Measurements from ENCODE around the gene BMP2K. TPM values are rescaled to one million over a fixed set of nuclear protein-coding genes. Genes with fewer than 3 reads are reported as not detected.

The BMP2K gene
- total RNA-seq, 1 donor from 2014 or later = 33.3 TPM

DNA sequence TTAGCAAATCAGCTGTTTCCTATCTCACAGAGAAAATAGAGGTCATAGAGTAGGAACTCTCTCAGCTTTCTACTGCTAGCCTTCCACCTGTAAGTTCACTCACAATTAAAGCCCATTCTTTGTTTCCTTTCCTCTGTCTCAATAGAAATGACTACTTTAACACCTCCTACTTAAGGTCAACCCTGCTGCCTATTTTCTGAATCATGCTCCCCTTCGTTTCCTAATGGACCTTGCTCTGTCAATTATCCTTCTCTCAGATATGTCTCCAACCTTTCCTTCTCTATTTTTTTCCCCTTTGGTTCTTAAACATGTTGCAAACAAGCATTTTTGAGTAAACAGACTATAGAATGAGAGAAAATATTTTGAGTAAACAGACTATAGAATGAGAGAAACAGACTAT, 168.2 kb downstream of the BMP2K start:
- no peak overlapping the region for H3K27ac Mint-ChIP-seq (ENCODE audit: unreplicated experiment)
- Histone ChIP-seq H3K9ac (ENCODE audit: low read length) (no peak overlapping the region), H3K4me3 (ENCODE audit: insufficient read depth, low read depth, low read length) (no peak overlapping the region), H2AFZ (ENCODE audit: low read depth, low read length) (no peak overlapping the region), H3K9me3 (ENCODE audit: insufficient read depth, low read depth, low read length) (no peaks in the 10 kb centered on the region), H3K27ac (ENCODE audit: low read depth, low read length) (no peak overlapping the region), H3K4me1 (ENCODE audit: insufficient read depth, low read length) (peaks cover 3% of the 10 kb centered on the region), H3K27me3 (ENCODE audit: insufficient read depth, low read length) (peaks cover 4% of the 10 kb centered on the region), H4K20me1 (ENCODE audit: insufficient read depth, low read length) (no peaks in the 10 kb centered on the region), H3K79me2 (ENCODE audit: insufficient read depth, low read length) (no peaks in the 10 kb centered on the region), H3K4me2 (ENCODE audit: low read length) (no peak overlapping the region), H3K36me3 (ENCODE audit: insufficient read depth, low read length) (no peaks in the 10 kb centered on the region)
- no peaks in the 10 kb centered on the region for H3K36me3 Mint-ChIP-seq (ENCODE audit: low read depth, unreplicated experiment)
- H3K4me3 Mint-ChIP-seq (ENCODE audit: unreplicated experiment) = no peak overlapping the region
- H3K9me3 Mint-ChIP-seq (ENCODE audit: unreplicated experiment) = peaks cover 3% of the 10 kb centered on the region
- DNase-seq (ENCODE audit: low read depth) (no peak), FAIRE-seq (no peak)
- no peaks in the 10 kb centered on the region for H3K4me1 Mint-ChIP-seq (ENCODE audit: low read depth, unreplicated experiment)
- TF ChIP-seq, protein P1, sequence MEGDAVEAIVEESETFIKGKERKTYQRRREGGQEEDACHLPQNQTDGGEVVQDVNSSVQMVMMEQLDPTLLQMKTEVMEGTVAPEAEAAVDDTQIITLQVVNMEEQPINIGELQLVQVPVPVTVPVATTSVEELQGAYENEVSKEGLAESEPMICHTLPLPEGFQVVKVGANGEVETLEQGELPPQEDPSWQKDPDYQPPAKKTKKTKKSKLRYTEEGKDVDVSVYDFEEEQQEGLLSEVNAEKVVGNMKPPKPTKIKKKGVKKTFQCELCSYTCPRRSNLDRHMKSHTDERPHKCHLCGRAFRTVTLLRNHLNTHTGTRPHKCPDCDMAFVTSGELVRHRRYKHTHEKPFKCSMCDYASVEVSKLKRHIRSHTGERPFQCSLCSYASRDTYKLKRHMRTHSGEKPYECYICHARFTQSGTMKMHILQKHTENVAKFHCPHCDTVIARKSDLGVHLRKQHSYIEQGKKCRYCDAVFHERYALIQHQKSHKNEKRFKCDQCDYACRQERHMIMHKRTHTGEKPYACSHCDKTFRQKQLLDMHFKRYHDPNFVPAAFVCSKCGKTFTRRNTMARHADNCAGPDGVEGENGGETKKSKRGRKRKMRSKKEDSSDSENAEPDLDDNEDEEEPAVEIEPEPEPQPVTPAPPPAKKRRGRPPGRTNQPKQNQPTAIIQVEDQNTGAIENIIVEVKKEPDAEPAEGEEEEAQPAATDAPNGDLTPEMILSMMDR (IDR thresholded peaks at IDR 0.05; ENCODE audit: insufficient read depth, low read depth, low read length) = no peak
- peaks cover 8% of the 10 kb centered on the region for H3K27me3 Mint-ChIP-seq (ENCODE audit: low read depth, unreplicated experiment)

DNA sequence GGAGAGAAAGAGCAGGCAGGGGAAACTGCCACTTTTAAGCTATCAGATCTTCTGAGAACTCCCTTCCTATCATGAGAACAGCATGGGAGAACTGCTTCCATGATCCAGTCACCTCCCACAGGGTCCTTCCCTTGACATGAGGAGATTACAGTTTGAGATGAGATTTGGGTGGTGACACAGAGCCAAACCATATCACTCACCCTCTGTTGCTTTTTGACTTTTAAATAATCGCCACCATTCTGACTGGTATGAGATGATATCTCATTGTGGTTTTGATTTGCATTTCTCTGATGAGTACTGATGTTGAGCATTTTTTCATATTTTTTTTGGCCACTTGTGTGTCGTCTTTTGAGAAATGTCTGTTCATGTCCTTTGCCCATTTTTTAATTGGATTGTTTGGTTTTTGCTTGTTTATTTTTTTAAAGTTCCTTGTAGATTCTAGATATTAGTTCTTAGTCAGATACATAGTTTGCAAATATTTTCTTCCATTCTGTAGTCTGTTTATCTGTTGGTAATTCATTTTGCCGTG, 169.6 kb downstream of the BMP2K start:
- H3K9ac ChIP-seq (ENCODE audit: low read length) = no peak overlapping the region
- H3K36me3 Mint-ChIP-seq (ENCODE audit: low read depth, unreplicated experiment) = no peaks in the 10 kb centered on the region
- H3K9me3 ChIP-seq (ENCODE audit: insufficient read depth, low read depth, low read length) = no peaks in the 10 kb centered on the region
- DNase-seq (ENCODE audit: low read depth) (peak; percentile 41), FAIRE-seq (no peak)
- H3K9me3 Mint-ChIP-seq (ENCODE audit: unreplicated experiment) = peaks cover 3% of the 10 kb centered on the region
- H3K4me3 ChIP-seq (ENCODE audit: insufficient read depth, low read depth, low read length) = no peak overlapping the region
- H3K4me3 Mint-ChIP-seq (ENCODE audit: unreplicated experiment) = no peak overlapping the region
- H3K79me2 ChIP-seq (ENCODE audit: insufficient read depth, low read length) = no peaks in the 10 kb centered on the region
- no peak for TF ChIP-seq EZH2 (IDR thresholded peaks at IDR 0.05; ENCODE audit: insufficient read depth, low read length)
- TF ChIP-seq, protein P1 (IDR thresholded peaks at IDR 0.05; ENCODE audit: insufficient read depth, low read depth, low read length) = no peak
- peaks cover 4% of the 10 kb centered on the region for H3K27me3 ChIP-seq (ENCODE audit: insufficient read depth, low read length)
- H3K4me1 Mint-ChIP-seq (ENCODE audit: low read depth, unreplicated experiment) = no peaks in the 10 kb centered on the region
- peaks cover 8% of the 10 kb centered on the region for H3K27me3 Mint-ChIP-seq (ENCODE audit: low read depth, unreplicated experiment)
- H3K27ac ChIP-seq (ENCODE audit: low read depth, low read length) = no peak overlapping the region
- no peaks in the 10 kb centered on the region for H3K36me3 ChIP-seq (ENCODE audit: insufficient read depth, low read length)
- H2AFZ ChIP-seq (ENCODE audit: low read depth, low read length) = no peak overlapping the region
- no peaks in the 10 kb centered on the region for H3K4me1 ChIP-seq (ENCODE audit: insufficient read depth, low read length)
- H4K20me1 ChIP-seq (ENCODE audit: insufficient read depth, low read length) = no peaks in the 10 kb centered on the region
- no peak overlapping the region for H3K27ac Mint-ChIP-seq (ENCODE audit: unreplicated experiment)
- no peak overlapping the region for H3K4me2 ChIP-seq (ENCODE audit: low read length)

DNA sequence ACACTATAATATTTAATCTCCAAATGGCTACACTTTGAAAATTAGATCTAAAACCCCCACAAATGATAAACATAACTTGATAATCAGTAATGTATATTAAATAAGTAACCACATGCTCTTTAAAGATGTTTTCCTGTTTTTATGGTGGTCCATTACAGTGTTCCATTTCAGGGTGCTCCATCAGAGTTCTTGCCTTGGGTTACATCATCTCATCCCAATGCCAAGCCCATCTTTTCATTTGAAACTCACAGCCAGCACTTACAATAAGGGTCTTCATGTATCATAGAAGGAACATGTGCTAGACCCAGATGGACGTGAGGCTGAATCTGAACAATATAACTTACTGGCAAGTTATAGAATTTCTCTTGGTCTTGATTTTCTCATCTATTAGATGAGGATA, 173.6 kb downstream of the BMP2K start:
- Histone ChIP-seq H3K79me2 (ENCODE audit: insufficient read depth, low read length) (no peaks in the 10 kb centered on the region), H4K20me1 (ENCODE audit: insufficient read depth, low read length) (no peaks in the 10 kb centered on the region), H2AFZ (ENCODE audit: low read depth, low read length) (no peak overlapping the region), H3K4me2 (ENCODE audit: low read length) (no peak overlapping the region), H3K27me3 (ENCODE audit: insufficient read depth, low read length) (no peaks in the 10 kb centered on the region), H3K9me3 (ENCODE audit: insufficient read depth, low read depth, low read length) (no peaks in the 10 kb centered on the region), H3K36me3 (ENCODE audit: insufficient read depth, low read length) (no peaks in the 10 kb centered on the region), H3K27ac (ENCODE audit: low read depth, low read length) (no peak overlapping the region), H3K4me1 (ENCODE audit: insufficient read depth, low read length) (no peaks in the 10 kb centered on the region), H3K9ac (ENCODE audit: low read length) (no peak overlapping the region), H3K4me3 (ENCODE audit: insufficient read depth, low read depth, low read length) (no peak overlapping the region)
- no peaks in the 10 kb centered on the region for H3K4me1 Mint-ChIP-seq (ENCODE audit: low read depth, unreplicated experiment)
- no peak for FAIRE-seq
- H3K4me3 Mint-ChIP-seq (ENCODE audit: unreplicated experiment) = no peak overlapping the region
- no peaks in the 10 kb centered on the region for H3K36me3 Mint-ChIP-seq (ENCODE audit: low read depth, unreplicated experiment)
- peaks cover 9% of the 10 kb centered on the region for H3K27me3 Mint-ChIP-seq (ENCODE audit: low read depth, unreplicated experiment)
- H3K27ac Mint-ChIP-seq (ENCODE audit: unreplicated experiment) = no peak overlapping the region
- peaks cover 3% of the 10 kb centered on the region for H3K9me3 Mint-ChIP-seq (ENCODE audit: unreplicated experiment)
- TF ChIP-seq EZH2 (IDR thresholded peaks at IDR 0.05; ENCODE audit: insufficient read depth, low read length) = no peak
- TF ChIP-seq, protein P1 (IDR thresholded peaks at IDR 0.05; ENCODE audit: insufficient read depth, low read depth, low read length) = no peak
- no peak for DNase-seq (ENCODE audit: low read depth)
